IMR-90 (cell line): ENCODE results near the gene RPH3AL. TPM values are rescaled to one million over a fixed set of nuclear protein-coding genes. Genes with fewer than 3 reads are reported as not detected.

Experiments
- ATAC-seq: fragments of 200-7000 bp; cut with Tn5 transposase; 2 replicates; pipeline ENCODE4 v1.9.1; 2020; ENCODE audit warnings: low read depth, mild to moderate bottlenecking, moderate library complexity
- BruUV-seq: library from RNA; stranded (reverse); fragments of 400-500 nt; replicated peaks from 2 replicates; lab custom pipeline; 2021; lab: Mats Ljungman, UMichigan
- CTCF ChIA-PET: fragments of 300-600 bp; formaldehyde crosslinking; extraction: SDS; loops from one replicate; lab custom pipeline; 2021; ENCODE audit warnings: antibody characterized with exemption; lab: Yijun Ruan, JAX
- POLR2A ChIA-PET: fragments of 300-600 bp; sonication (Branson Sonifier 250); formaldehyde crosslinking; loops from one replicate; lab custom pipeline; 2022; ENCODE audit warnings: antibody characterized with exemption; ENCODE audit not compliant: unreplicated experiment; lab: Charles Lee
- DNase-seq: peaks from one replicate; pipeline ENCODE4 v3.0.0; 2013
- H2AFZ ChIP-seq: replicated peaks from 2 replicates; pipeline ENCODE3; 2013; ENCODE audit warnings: low read length, mild to moderate bottlenecking; ENCODE audit not compliant: poor library complexity
- H2AK5ac ChIP-seq: 2 replicates; pipeline ENCODE4 v1.6.1; 2013; ENCODE audit warnings: low read depth, low read length, inconsistent platforms
- H2AK9ac ChIP-seq: replicated peaks from 2 replicates; pipeline ENCODE3; 2013; ENCODE audit warnings: mild to moderate bottlenecking, low read depth, low read length, moderate library complexity; ENCODE audit not compliant: poor library complexity
- H2BK120ac ChIP-seq: 2 replicates; pipeline ENCODE4 v1.6.1; 2013; ENCODE audit warnings: low read depth, low read length, inconsistent platforms
- H2BK15ac ChIP-seq: 3 replicates; pipeline ENCODE4 v1.6.1; 2013; ENCODE audit warnings: low read depth, low read length, inconsistent platforms
- H2BK20ac ChIP-seq: 2 replicates; pipeline ENCODE4 v1.6.1; 2013; ENCODE audit warnings: low read depth, mild to moderate bottlenecking, inconsistent platforms, low read length, moderate library complexity
- H2BK5ac ChIP-seq: 2 replicates; pipeline ENCODE4 v1.6.1; 2013; ENCODE audit warnings: mild to moderate bottlenecking, low read depth, low read length, inconsistent platforms; ENCODE audit not compliant: poor library complexity, severe bottlenecking
- H3K14ac ChIP-seq: replicated peaks from 2 replicates; pipeline ENCODE4 v1.6.1; 2013; ENCODE audit warnings: low read depth, low read length, inconsistent platforms
- H3K18ac ChIP-seq: 2 replicates; pipeline ENCODE4 v1.6.1; 2013; ENCODE audit warnings: low read depth, low read length, control low read depth
- H3K23ac ChIP-seq: 2 replicates; pipeline ENCODE4 v1.6.1; 2013; ENCODE audit warnings: low read depth, low read length, inconsistent platforms
- H3K27ac ChIP-seq: 2 replicates; pipeline ENCODE4 v1.5.1; 2013; ENCODE audit warnings: mild to moderate bottlenecking, control low read depth, low read length; ENCODE audit not compliant: insufficient read depth
- H3K27me3 ChIP-seq: 2 replicates; pipeline ENCODE4 v1.6.1; 2013; ENCODE audit warnings: low read length; ENCODE audit not compliant: control insufficient read depth, insufficient read depth
- H3K36me3 ChIP-seq: 2 replicates; pipeline ENCODE4 v1.6.1; 2013; ENCODE audit warnings: low read length, mixed read lengths; ENCODE audit not compliant: control insufficient read depth, insufficient read depth
- H3K4ac ChIP-seq: 2 replicates; pipeline ENCODE4 v1.6.1; 2013; ENCODE audit warnings: low read depth, low read length, inconsistent platforms
- H3K4me1 ChIP-seq: 2 replicates; pipeline ENCODE4 v1.6.1; 2013; ENCODE audit warnings: low read length, mixed read lengths; ENCODE audit not compliant: control insufficient read depth, insufficient read depth
- H3K4me2 ChIP-seq: 2 replicates; pipeline ENCODE4 v1.6.1; 2013; ENCODE audit warnings: low read depth, mild to moderate bottlenecking, control low read depth, low read length, moderate library complexity
- H3K4me3 ChIP-seq: 2 replicates; pipeline ENCODE4 v1.5.1; 2013; ENCODE audit warnings: low read depth, mild to moderate bottlenecking, control low read depth, low read length, moderate library complexity; ENCODE audit not compliant: insufficient read depth
- H3K56ac ChIP-seq: 2 replicates; pipeline ENCODE4 v1.6.1; 2013; ENCODE audit warnings: low read length, inconsistent platforms; ENCODE audit not compliant: insufficient read depth; ENCODE audit errors: extremely low read depth
- H3K79me1 ChIP-seq, 2 experiments: 2 replicates each; pipeline ENCODE4 v1.6.1; 2013; ENCODE audit warnings: low read length in 2 of 2, inconsistent platforms in 1 of 2, low read depth in 1 of 2
- H3K9ac ChIP-seq: 2 replicates; pipeline ENCODE4 v1.6.1; 2013; ENCODE audit warnings: low read depth, low read length, control low read depth
- H3K9me1 ChIP-seq: 2 replicates; pipeline ENCODE4 v1.6.1; 2013; ENCODE audit warnings: low read length, inconsistent platforms; ENCODE audit not compliant: insufficient read depth
- H3K9me3 ChIP-seq: 2 replicates; pipeline ENCODE4 v1.6.1; 2013; ENCODE audit warnings: low read length; ENCODE audit not compliant: control insufficient read depth, insufficient read depth
- H4K20me1 ChIP-seq: 2 replicates; pipeline ENCODE4 v1.6.1; 2013; ENCODE audit warnings: low read length, inconsistent platforms; ENCODE audit not compliant: insufficient read depth
- H4K5ac ChIP-seq: 2 replicates; pipeline ENCODE4 v1.6.1; 2013; ENCODE audit warnings: mild to moderate bottlenecking, low read depth, low read length, control low read depth
- H4K8ac ChIP-seq, 2 experiments: 2 replicates each; pipeline ENCODE4 v1.6.1; 2013; ENCODE audit warnings: low read depth in 2 of 2, low read length in 2 of 2, control low read depth in 1 of 2, inconsistent platforms in 1 of 2
- H4K91ac ChIP-seq: 2 replicates; pipeline ENCODE4 v1.6.1; 2013; ENCODE audit warnings: low read depth, low read length, inconsistent platforms; ENCODE audit not compliant: insufficient read depth
- BHLHE40 ChIP-seq: fragments of 150-350 bp; IDR thresholded peaks from 2 replicates; pipeline ENCODE4 v1.6.1; 2016; ENCODE audit warnings: mild to moderate bottlenecking, low read depth, low read length
- CEBPB ChIP-seq: IDR thresholded peaks from 2 replicates; pipeline ENCODE4 v1.6.1; 2012; ENCODE audit warnings: low read depth, low read length, improper control_type of control experiment
- CHD1 ChIP-seq: IDR thresholded peaks from 2 replicates; pipeline ENCODE4 v1.6.1; 2012; ENCODE audit warnings: low read depth, low read length, improper control_type of control experiment
- CTCF ChIP-seq: conservative IDR thresholded peaks from 2 replicates; pipeline ENCODE4 v1.5.1; 2012; ENCODE audit warnings: mild to moderate bottlenecking, low read depth, low read length, improper control_type of control experiment
- ELK1 ChIP-seq: fragments of 150-350 bp; IDR thresholded peaks from 2 replicates; pipeline ENCODE4 v1.6.1; 2016; ENCODE audit warnings: low read depth, mild to moderate bottlenecking, low read length, moderate library complexity, borderline replicate concordance
- MAFK ChIP-seq: IDR thresholded peaks from 2 replicates; pipeline ENCODE4 v1.6.1; 2012; ENCODE audit warnings: low read depth, low read length, improper control_type of control experiment
- MAZ ChIP-seq: IDR thresholded peaks from 2 replicates; pipeline ENCODE4 v1.6.1; 2012; ENCODE audit warnings: low read depth, mild to moderate bottlenecking, low read length, improper control_type of control experiment, moderate library complexity, borderline replicate concordance
- NFE2L2 ChIP-seq: fragments of 150-350 bp; IDR thresholded peaks from 2 replicates; pipeline ENCODE4 v1.6.1; 2016; ENCODE audit warnings: low read depth, mild to moderate bottlenecking, low read length
- POLR2A ChIP-seq: IDR thresholded peaks from 2 replicates; pipeline ENCODE4 v1.6.1; 2012; ENCODE audit warnings: mild to moderate bottlenecking, low read depth, low read length
- RAD21 ChIP-seq: IDR thresholded peaks from 2 replicates; pipeline ENCODE4 v1.6.1; 2012; ENCODE audit warnings: low read length, improper control_type of control experiment
- RFX5 ChIP-seq: IDR thresholded peaks from 2 replicates; pipeline ENCODE4 v1.8.0; 2012; ENCODE audit warnings: low read depth, mild to moderate bottlenecking, low read length, moderate library complexity
- SMC3 ChIP-seq: fragments of 150-350 bp; IDR thresholded peaks from 2 replicates; pipeline ENCODE4 v1.6.1; 2016; ENCODE audit warnings: low read depth, mild to moderate bottlenecking, antibody characterized with exemption, low read length, moderate library complexity
- USF2 ChIP-seq: fragments of 150-350 bp; IDR thresholded peaks from 2 replicates; pipeline ENCODE4 v1.6.1; 2017; ENCODE audit warnings: mild to moderate bottlenecking, antibody characterized with exemption, low read length, low read depth
- WGBS, 2 experiments: methylation state at CpG; one replicate each; pipeline versions ENCODE4 v1.1.5 to v1.1.7; 2013; ENCODE audit warnings: missing lambda C conversion rate in 2 of 2; ENCODE audit not compliant: insufficient read length in 1 of 2; ENCODE audit errors: extremely low coverage in 2 of 2; 5-methylcytosine and 5-hydroxymethylcytosine counted together
- dilution Hi-C: fragments of 300-500 bp; cut with HindIII; formaldehyde crosslinking; loops from one replicate; pipeline ENCODE4 v1.14.3; 2018; ENCODE audit warnings: low sequenced_read_pairs; ENCODE audit not compliant: unreplicated experiment
- in situ Hi-C: fragments of 300-500 bp; cut with MboI; formaldehyde crosslinking; loops from 3 replicates; pipeline ENCODE4 v1.14.3; 2019; ENCODE audit warnings: low sequenced_read_pairs, inconsistent platforms, mixed read lengths
- intact Hi-C: fragments of 100-400 bp; cut with micrococcal nuclease; formaldehyde crosslinking; loops from 2 replicates; pipeline ENCODE4 v1.10.0; 2022
- polyA plus RNA-seq, 3 experiments: library from polyadenylated mRNA; depleted of rRNA; stranded (reverse); fragments of >200 nt; gene quantifications; 2 replicates each; pipeline ENCODE4 v1.2.3, GENCODE V29; 2012; ENCODE audit warnings: low replicate concordance in 1 of 3
- total RNA-seq: library from RNA; depleted of rRNA; stranded (reverse); fragments of >200 nt; gene quantifications from 2 replicates; pipeline ENCODE4 v1.2.3, GENCODE V29; 2012

The RPH3AL gene
- total and polyA plus RNA-seq, 2 of the 4 experiments (the other 2 are of a cell fraction): 1.8 to 2.5 TPM

- Histone ChIP-seq H3K4me2 (no peak overlapping the region), H2BK15ac (no peak overlapping the region), H3K27me3 (peaks cover 15% of the 10 kb centered on the region; the same call in 1 of the 2 replicates), H3K18ac (no peak overlapping the region), H3K14ac (no peak overlapping the region), H4K91ac (no peak overlapping the region), H2AFZ (no peak overlapping the region), H2BK20ac (no peak overlapping the region), H2BK120ac (no peak overlapping the region), H3K79me1 (no peaks in the 10 kb centered on the region), H2BK5ac (no peak overlapping the region), H3K9me1 (no peaks in the 10 kb centered on the region), H4K8ac (no peak overlapping the region), H3K56ac (no peak overlapping the region), H2AK9ac (no peak overlapping the region), H2AK5ac (no peak overlapping the region), H3K27ac (no peak overlapping the region), H3K4ac (no peak overlapping the region), H3K23ac (no peak overlapping the region), H3K9me3 (no peaks in the 10 kb centered on the region), H3K9ac (no peak overlapping the region), H3K4me3 (no peak overlapping the region), H3K36me3 (no peaks in the 10 kb centered on the region), H4K20me1 (no peaks in the 10 kb centered on the region; the same call in 1 of the 2 replicates), H3K4me1 (no peaks in the 10 kb centered on the region), H4K5ac (no peak overlapping the region)
- dilution Hi-C loops (no loop called here), intact Hi-C loops (no loop called here), in situ Hi-C loops (no loop called here)
- TF ChIP-seq CHD1: no peak
- no peak for TF ChIP-seq MAFK
- no peak for TF ChIP-seq SMC3
- no peak for TF ChIP-seq CEBPB
- TF ChIP-seq RFX5: no peak
- TF ChIP-seq NFE2L2: no peak
- TF ChIP-seq BHLHE40: no peak
- no peak for TF ChIP-seq RAD21
- TF ChIP-seq ELK1: no peak
- no peak for TF ChIP-seq USF2
- no peak for TF ChIP-seq CTCF
- no peak for TF ChIP-seq MAZ
- no peak for TF ChIP-seq POLR2A
- BruUV-seq: no TSS peak
- DNase-seq (no peak), ATAC-seq (no peak)
- 60% methylated on average over 1 of the region's 6 CpGs; no CpG with 5 or more reads in 1 of the 2 experiments for WGBS, 2 experiments
- CTCF ChIA-PET: no interaction called here
- POLR2A ChIA-PET: no interaction called here
Measured at GRCh38 chr17:170130-170670, 182.4 kb downstream of the RPH3AL start.
